Measurements from ENCODE around the gene CDKN1C. TPM values are rescaled to one million over a fixed set of nuclear protein-coding genes. Genes with fewer than 3 reads are reported as not detected.

Gene CDKN1C
- total and polyA plus RNA-seq, 12 donors, result 16.9 to 55.3 (median 26.6) TPM

DNA sequence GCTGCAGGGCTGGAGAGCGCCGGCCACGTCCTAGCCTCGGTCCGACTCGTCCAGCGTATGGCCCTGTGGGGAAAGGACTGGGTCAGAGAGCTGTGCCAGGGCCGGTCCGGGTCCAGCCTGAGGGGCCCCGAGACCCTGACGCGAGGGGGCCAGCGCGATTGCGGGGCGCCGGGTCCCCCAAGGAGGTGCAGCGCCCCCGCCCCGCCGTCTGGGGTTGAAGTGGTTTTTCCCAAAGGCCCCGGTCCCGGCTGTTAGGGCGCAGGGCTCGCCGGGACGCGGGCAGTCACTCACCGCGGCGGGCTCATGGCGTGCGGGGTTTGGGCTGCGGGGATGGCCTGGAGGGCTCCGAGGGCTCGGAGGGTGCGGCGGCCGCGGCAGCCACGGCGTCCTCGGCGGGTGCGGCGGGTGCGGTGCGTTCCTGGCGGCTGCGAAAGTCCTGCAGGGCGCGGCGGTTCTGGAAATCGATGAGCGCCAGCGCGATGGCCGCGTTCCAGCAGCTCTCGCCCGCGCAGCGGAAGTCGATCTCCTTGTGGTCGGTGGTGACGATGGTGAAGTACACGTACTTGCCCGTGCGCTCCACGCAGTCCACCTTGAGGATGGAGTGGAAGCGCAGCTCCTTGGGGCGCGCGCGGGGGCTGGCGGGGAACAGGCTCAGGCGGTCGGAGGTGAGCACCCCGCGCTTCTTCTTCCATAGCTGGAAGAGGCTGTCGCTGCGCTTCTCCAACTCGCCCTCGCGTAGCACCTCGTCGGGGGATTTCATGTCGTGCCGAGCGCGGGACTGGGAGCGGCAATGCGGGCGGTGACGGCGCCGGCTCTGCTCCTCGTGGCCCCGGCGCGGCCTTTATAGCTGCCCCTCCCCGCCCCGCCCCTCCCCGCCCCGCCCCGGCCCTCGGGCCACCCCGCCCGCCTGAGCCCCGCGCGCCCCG lies 43.3 kb upstream of the CDKN1C start, which contains the start of gene PHLDA2:
Gene PHLDA2 (minus strand): TSS at position 816 of the 926 bp plus-strand sequence. CDS start 56 bp downstream, at position 760.
- Histone ChIP-seq H3K36me3 (no peaks in the 10 kb centered on the region), H3K9me3 (no peaks in the 10 kb centered on the region), H3K4me3 (peak within 1 kb of the TSS; percentile 40 to 65 (median 54)), H3K27ac (peak within 1 kb of the TSS in 4 of 10 donors; percentile 6 to 84 (median 25)), H3K27me3 (peaks cover 0 to 51% (median 39%) of the 10 kb centered on the region in 7 donors), H3K4me1 (peaks cover 9 to 45% (median 23%) of the 10 kb centered on the region in 9 donors)
- WGBS, 2 donors, result 1 to 2% methylated on average over 88 to 103 of the region's 113 CpGs
- TF ChIP-seq, protein P1, sequence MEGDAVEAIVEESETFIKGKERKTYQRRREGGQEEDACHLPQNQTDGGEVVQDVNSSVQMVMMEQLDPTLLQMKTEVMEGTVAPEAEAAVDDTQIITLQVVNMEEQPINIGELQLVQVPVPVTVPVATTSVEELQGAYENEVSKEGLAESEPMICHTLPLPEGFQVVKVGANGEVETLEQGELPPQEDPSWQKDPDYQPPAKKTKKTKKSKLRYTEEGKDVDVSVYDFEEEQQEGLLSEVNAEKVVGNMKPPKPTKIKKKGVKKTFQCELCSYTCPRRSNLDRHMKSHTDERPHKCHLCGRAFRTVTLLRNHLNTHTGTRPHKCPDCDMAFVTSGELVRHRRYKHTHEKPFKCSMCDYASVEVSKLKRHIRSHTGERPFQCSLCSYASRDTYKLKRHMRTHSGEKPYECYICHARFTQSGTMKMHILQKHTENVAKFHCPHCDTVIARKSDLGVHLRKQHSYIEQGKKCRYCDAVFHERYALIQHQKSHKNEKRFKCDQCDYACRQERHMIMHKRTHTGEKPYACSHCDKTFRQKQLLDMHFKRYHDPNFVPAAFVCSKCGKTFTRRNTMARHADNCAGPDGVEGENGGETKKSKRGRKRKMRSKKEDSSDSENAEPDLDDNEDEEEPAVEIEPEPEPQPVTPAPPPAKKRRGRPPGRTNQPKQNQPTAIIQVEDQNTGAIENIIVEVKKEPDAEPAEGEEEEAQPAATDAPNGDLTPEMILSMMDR (IDR thresholded peaks at IDR 0.05), result peak in 1 of 9 donors; percentile 5
- intact Hi-C loops (cut with DNase I), result no loop called here
- DNase-seq (peak; percentile 39 to 60), ATAC-seq (peak in 5 of 8 donors; percentile 1 to 37 (median 17))

DNA sequence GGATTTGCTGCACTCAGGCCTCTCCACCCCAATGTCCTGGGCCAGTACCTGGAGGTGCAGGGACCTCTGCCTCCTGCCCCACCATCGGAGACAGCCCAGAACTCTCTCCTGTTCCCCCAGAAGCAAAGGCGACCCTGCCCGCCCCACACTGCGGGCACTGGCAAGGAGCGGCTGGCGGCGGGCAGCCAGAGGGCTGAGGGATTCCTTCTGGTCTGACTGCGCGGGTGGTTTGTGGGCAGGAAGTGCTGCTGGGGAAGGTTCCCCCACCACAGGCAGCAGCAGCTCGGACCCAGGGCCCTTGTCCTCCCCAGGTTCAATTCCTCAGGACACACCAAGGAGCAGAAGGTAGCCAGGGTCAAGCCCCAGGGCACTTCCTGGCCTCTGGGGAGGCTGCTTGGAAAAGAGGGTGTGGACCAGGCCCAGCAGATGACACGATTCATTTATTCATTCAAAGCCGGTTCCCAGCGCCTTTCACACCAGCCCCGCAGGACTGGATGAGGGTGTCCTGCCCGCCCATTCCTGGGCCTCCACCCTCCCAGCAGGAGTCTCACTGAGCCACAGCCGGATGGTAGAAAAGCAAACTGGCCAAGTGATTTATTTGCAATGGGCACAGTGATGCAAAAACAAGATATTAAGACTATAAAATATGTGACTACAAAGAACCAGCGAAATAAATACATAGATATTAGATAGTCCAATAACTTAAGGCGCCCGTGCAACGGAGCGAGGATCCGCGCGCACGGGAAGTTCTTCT lies 42.5 kb upstream of the CDKN1C start:
- Histone ChIP-seq H3K27me3 (peaks cover 0 to 51% (median 39%) of the 10 kb centered on the region in 7 donors), H3K4me3 (peak overlapping the region; percentile 40 to 65 (median 54)), H3K27ac (peak overlapping the region in 1 of 10 donors; percentile 84), H3K9me3 (no peaks in the 10 kb centered on the region), H3K4me1 (peaks cover 9 to 38% (median 23%) of the 10 kb centered on the region in 9 donors), H3K36me3 (no peaks in the 10 kb centered on the region)
- TF ChIP-seq, protein P1 (IDR thresholded peaks at IDR 0.05), result no peak
- DNase-seq (no peak), ATAC-seq (no peak)
- intact Hi-C loops (cut with DNase I), result no loop called here
- 49 to 52% methylated on average over 25 of the region's 25 CpGs for WGBS, 2 donors

DNA sequence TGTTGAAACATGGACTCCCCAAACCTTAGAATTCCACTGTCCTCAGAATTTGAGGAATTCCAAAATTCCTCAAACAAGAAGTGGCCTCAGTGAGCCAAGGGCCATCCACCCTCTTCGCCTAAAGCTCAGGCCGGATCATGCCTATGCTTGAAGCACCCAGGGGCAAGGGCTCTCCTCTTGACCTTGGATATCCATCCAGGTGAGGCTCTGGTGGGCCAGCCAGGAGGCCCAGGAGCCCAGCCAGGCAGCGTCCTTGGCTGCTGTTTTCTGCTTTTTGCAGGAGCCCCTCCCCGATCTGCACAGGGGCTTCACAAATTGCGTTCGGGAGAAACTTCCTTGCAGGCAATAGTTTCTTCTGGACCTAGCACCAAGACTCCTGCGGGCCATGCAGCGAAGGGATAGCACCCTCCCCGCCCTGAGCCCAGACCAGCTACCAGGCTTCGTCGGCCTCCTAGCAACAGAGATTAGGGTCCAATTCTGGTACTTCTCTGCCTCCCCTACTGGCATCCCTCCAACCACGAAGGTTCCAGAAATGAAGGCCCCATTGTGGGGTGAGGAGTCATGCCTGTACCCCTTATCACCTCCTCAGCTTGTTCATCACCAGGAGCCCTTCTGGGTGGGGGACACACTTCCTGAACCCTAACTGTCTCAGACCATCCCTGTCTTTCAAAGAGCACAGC lies 41.7 kb upstream of the CDKN1C start:
- Histone ChIP-seq H3K27me3 (peaks cover 0 to 51% (median 39%) of the 10 kb centered on the region in 7 donors), H3K36me3 (no peaks in the 10 kb centered on the region), H3K9me3 (no peaks in the 10 kb centered on the region), H3K4me3 (no peak overlapping the region), H3K4me1 (peaks cover 9 to 38% (median 23%) of the 10 kb centered on the region in 9 donors), H3K27ac (no peak overlapping the region)
- intact Hi-C loops (cut with DNase I), result no loop called here
- no peak for DNase-seq
- ATAC-seq, result no peak
- TF ChIP-seq, protein P1 (IDR thresholded peaks at IDR 0.05), result no peak
- WGBS, 2 donors, result 89 to 91% methylated on average over 12 of the region's 12 CpGs

Measured in heart right ventricle (tissue), 16 donors.